ENCODE data around the gene SGMS2. TPM values are rescaled to one million over a fixed set of nuclear protein-coding genes. Genes with fewer than 3 reads are reported as not detected.

Gene SGMS2
- total RNA-seq, 1 donor from 2014 or later: 45.4 TPM

Other genes starting within 250 kb of the SGMS2 start
- 36.1 and 46.3 TPM in 2 replicates for gene PAPSS1, start 104.7 kb upstream of the SGMS2 start, total RNA-seq
- gene CYP2U1, start 106.6 kb downstream of the SGMS2 start, total RNA-seq: 5.4 and 5.5 TPM in 2 replicates
- gene HADH, start 165.0 kb downstream of the SGMS2 start, total RNA-seq: 15.5 and 16.4 TPM in 2 replicates